Ovary (tissue), 3 donors: ENCODE data around the gene SH3TC2.

Experiments
- CTCF ChIP-seq, 3 donors: fragments of 450-650 bp in 2 of 3; fragments of 200-600 bp in 1 of 3; IDR thresholded peaks; one replicate each; pipeline versions ENCODE4 v1.5.1 to v1.8.0; 2016 to 2022; ENCODE audit warnings: antibody characterized with exemption in 3 of 3, mild to moderate bottlenecking in 1 of 3
- POLR2A ChIP-seq: fragments of 450-650 bp; IDR thresholded peaks from one replicate; pipeline ENCODE4 v1.6.1; 2017; ENCODE audit warnings: antibody characterized with exemption, mild to moderate bottlenecking, moderate library complexity
- donor health status: DM: no; HTN: no; CAD: no.

- TF ChIP-seq CTCF (IDR thresholded peaks at IDR 0.05) (no peak), POLR2A (no peak)
Observed at GRCh38 chr5:149049371-149049781, 13.5 kb downstream of the SH3TC2 start.
